Measurements from ENCODE around the gene ACOX3. TPM values are rescaled to one million over a fixed set of nuclear protein-coding genes. Genes with fewer than 3 reads are reported as not detected.
"Not testable (repeated sequence)": the region's sequence is repeated elsewhere in the genome, so short reads cannot be mapped to it uniquely, and the experiment has no call there.

The ACOX3 gene
- polyA plus RNA-seq, 3 donors, result 16.4 to 19.4 (median 17.3) TPM

DNA sequence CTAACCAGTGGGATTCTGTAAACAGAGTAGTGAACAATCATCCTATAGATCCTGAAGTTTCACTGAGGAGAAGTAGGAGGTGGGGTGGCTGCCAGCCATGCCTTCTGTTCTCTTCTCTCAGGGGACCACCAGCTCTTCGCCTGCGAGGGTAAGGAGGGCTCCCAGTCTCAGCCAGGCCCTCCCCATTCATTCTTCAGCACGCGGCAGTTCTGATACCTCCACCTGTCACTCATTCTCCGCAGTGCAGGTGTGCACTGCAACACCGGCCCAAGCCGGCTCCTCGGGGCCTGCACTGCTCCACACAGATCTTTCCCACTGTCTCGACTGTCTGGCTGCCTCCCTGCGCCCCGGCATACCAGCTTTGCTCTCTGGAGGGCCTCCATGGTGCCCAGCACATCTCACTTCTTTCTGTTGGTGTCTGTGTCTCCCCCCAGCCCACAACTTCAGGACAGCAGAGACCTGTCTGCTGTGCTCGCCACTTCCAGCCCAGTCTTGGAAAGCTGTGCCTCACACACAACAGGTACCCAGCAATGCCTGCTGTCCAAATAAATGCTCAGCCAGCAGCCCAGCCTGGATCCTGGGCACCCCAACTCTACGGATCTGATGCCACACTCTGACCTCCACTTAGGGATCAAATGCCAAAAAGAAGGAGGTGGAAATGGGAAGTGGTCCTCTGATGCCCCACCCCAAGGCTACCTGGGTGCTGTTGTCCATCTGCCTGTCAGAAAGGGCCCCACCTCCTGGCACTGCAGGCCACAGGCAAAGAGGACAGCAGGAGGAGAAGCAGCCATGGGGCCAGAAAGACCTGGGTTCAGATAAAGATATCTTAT lies 29.0 kb downstream of the ACOX3 start:
- DNase-seq (ENCODE audit: extremely low read depth in 1 of 11, low read depth in 9 of 11, low spot score in 4 of 11), result no peak

DNA sequence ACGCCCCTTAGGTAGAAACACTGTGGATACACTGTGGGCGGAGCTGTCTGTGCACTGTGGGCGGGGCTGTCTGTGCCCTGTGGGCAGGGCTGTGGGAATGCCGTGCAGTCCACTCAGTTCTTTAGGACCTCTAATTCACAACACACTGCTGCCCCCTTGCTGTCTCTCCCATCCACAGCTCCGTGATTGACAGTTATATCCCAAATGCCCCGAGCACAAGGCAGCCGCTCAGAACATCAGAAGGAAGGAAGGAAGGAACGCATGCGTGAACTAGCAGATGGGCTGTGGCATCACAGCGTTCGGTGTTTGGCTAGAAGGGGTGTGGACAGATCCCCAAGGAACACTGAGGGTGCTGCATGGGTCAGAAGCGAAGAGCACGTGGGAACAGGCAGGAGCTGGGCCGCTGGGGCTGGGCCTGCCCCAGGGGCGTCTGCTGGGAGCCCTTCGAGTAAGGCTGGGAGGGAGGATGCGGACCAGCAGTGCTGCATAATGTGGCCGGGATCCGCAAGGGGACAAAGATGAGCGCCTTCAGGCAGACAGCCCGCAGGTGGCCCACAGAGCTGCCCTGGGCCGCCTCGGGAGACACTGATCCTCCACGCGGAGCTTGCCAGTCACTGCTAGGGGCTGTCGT lies 29.8 kb downstream of the ACOX3 start:
- peak in 4 of 11 donors; percentile 35 to 71 (median 56) for DNase-seq (ENCODE audit: extremely low read depth in 1 of 11, low read depth in 9 of 11, low spot score in 4 of 11)

DNA sequence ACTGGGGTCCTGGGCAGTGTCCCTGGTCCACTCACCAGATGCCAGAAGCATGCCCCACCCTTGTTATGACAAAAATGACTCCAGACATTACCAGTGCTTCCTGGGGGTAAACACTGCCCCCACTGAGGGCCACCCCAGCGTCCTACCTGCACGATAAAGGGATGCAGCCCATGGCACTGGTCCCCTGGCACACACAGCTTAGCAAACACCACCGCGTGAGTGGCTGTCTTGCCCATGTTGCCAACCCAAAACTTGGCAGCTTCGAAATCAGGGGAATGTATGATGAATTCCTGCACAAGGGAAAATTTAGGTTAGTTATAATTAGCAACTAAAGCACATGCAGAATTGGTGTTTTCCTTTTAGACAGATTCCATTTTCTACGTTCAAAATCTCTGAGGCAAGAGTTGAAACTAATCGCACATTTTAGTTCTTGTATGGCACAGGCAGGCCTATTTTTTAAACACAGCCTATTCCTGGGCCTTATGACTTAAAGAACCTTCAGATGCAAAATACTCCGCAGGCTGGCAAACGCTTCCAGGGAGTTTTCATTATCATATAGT lies 30.4 kb downstream of the ACOX3 start:
- DNase-seq (ENCODE audit: extremely low read depth in 1 of 11, low read depth in 9 of 11, low spot score in 4 of 11), result no peak

DNA sequence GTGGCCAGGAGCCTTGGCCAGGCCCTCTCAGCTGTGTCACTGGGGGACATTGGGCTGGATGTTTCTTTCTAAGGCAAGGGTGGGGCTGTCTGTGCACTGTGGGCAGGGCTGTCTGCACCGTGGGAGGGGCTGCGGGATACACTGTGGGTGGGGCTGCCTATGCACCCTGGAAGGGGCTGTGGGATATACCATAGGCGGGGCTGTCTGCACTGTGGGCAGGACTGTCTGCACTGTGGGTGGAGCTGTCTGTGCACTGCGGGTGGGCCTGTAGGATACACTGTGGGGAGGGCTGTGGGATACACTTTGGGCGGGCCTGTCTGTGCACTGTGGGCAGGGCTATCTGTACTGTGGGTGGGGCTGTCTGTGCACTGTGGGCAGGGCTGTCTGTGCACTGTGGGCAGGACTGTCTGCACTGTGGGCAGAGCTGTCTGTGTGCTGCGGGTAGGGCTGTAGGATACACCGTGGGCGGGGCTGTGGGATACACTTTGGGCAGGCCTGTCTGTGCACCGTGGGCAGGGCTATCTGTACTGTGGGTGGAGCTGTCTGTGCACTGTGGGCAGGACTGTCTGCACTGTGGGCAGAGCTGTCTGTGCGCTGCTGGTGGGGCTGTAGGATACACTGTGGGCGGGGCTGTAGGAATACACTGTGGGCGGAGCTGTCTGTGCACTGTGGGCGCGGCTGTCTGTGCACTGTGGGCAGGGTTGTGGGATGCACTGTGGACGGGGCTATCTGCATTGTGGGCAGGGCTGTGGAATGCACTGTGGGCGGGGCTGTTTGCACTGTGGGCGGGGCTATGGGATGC lies 31.1 kb downstream of the ACOX3 start:
- DNase-seq (ENCODE audit: extremely low read depth in 1 of 11, low read depth in 9 of 11, low spot score in 4 of 11), result no peak

DNA sequence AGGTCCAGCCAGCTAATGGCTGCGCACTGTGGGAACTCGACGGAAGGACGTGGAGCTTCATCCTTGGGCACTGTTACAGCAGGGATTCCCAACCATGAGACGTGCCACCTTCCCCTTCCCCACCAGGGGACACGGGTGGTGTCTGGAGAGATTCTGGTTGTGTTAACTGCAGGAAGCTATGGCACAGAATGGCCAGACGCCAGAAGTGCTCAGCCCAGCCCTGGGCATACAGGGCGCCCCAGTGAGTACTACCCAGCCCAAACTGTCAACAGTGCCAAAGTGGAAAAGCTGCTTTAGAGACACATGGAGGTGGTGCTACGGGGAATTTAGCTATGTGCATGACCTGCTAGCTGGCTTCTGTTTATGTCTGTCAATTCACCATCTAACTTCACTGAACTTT lies 32.8 kb downstream of the ACOX3 start:
- DNase-seq (ENCODE audit: extremely low read depth in 1 of 11, low read depth in 9 of 11, low spot score in 4 of 11), result no peak

DNA sequence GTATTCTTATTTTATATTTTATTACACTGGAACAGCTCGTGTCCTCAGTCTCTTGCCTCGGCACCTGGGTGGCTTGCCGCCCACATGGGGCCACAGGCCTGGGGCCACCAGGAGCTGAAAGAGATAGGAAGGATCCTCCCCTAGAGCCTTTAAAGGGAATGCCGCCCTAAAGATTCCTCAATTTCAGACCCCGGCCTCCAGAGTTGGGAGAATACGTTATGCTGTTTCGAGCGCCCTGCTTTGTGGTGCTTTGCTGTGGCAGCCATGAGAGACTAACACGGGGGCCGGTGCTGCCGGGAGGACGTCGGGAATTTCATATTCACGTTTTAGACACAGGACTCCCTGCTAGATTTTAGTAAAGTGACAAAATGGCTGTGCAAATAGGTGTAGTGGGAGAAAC lies 33.2 kb downstream of the ACOX3 start:
- no peak for DNase-seq (ENCODE audit: extremely low read depth in 1 of 11, low read depth in 9 of 11, low spot score in 4 of 11)

DNA sequence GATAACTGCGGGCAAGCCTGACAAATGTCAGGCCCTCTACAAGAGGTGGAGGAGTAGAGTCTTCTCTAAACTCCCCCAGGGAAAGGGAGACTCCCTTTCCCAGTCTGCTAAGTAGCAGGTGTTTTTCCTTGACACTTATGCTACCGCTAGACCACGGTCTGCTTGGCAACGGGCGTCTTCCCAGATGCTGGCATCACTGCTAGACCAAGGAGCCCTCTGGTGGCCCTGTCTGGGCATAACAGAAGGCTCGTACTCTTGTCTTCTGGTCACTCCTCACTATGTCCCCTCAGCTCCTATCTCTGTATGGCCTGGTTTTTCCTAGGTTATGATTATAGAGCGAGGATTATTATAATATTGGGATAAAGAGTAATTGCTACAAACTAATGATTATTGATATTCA lies 33.6 kb downstream of the ACOX3 start:
- DNase-seq (ENCODE audit: extremely low read depth in 1 of 11, low read depth in 9 of 11, low spot score in 4 of 11), result not testable (repeated sequence)

DNA sequence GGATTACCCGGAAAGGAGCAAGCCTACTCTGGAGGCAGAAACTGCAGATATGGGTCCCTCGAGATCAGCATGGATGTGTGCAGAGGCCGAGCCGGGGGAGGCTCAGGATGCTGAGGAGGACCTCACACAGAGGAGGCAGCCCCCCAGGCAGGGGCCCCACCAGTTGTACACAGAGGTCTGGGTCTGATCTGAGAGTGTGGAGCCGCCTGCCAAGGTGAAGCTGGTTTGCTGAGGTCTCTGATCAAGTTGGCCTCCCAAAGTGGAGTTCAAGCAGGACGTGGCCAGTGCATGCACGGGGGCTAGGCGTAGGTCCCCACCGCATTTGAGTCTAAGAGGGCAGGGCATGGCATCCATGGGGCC lies 35.0 kb downstream of the ACOX3 start:
- no peak for DNase-seq (ENCODE audit: extremely low read depth in 1 of 11, low read depth in 9 of 11, low spot score in 4 of 11)

DNA sequence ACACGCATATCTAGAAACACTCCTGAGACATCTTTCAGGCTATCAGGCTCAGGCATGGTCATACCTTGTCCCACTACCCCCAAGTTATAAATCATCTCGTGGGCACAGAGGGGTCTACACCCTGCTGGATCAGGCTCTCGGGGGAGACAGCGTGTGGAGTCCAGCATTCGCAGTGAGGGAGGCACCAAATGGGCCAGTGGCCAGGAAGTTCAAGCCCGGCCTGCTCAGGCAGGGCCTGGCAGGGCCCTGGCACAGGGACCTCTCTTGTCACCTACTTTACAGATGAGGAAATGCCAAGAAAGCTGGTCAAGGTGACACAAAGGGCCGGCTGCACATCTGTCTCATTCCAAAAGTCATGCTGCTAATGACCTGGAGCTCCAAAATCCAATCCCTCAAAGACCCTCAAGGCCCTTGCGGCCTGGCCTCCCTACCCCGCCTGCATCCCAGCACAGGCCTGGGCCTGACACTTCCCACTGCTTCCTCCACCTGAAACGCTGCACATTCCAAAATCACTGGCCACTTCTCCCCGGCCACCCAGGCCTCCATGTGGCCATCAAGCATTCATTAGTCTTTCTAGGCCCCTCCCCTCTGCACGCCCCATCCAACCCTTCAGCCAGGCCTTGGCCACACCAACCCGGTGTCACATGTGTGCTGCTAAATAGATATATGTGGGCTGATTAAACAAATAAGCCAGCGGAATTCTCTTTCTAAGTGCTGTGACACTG lies 35.6 kb downstream of the ACOX3 start:
- DNase-seq (ENCODE audit: extremely low read depth in 1 of 11, low read depth in 9 of 11, low spot score in 4 of 11), result no peak

DNA sequence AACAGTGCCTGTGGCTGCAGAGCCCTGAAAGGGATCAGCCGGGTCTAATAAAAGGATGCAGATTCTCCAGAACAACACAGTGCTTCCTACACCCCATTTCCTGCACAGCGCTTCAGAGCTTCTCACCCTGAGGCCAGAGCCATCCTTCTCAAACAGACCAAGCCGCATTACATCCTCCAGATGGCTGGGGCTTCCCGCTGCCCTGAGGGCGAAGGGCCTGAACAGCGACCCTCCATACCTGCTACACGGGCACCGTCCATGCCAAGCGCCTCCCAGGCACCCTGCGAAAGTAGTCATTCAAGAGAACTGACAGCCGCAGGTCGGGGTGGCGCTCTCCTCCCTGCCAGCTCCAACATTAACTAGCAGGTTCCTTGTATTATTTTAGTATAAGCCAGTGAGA lies 36.5 kb downstream of the ACOX3 start:
- DNase-seq (ENCODE audit: extremely low read depth in 1 of 11, low read depth in 9 of 11, low spot score in 4 of 11), result no peak

DNA sequence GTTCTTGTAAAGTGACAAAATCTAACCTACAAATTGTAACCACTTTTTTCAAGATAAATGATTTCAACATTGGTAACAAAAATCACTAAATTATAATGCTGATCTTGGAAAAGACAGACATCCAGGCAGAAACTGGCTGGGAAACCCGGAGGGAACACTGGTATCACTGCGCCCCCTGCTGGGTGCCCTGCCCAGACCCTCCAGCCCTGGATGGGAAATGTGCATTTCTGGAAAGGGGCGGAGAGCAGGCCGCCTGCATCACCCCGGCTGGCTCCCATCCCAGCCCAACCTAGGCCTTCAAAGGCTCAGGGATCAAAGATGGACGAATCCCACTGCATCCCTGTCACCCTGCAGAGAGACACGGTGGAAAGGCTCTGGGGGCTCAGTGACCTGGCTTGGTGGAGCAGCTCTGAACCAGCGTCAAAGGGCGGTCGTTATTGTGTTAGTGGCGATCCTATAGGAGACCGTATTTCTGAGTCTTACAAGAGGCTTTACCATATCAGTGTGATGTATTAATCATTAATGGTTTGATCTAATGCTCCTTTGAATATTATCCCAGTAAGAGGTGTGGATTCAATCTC lies 37.3 kb downstream of the ACOX3 start:
- DNase-seq (ENCODE audit: extremely low read depth in 1 of 11, low read depth in 9 of 11, low spot score in 4 of 11), result peak in 9 of 11 donors; percentile 49 to 77 (median 67)

DNA sequence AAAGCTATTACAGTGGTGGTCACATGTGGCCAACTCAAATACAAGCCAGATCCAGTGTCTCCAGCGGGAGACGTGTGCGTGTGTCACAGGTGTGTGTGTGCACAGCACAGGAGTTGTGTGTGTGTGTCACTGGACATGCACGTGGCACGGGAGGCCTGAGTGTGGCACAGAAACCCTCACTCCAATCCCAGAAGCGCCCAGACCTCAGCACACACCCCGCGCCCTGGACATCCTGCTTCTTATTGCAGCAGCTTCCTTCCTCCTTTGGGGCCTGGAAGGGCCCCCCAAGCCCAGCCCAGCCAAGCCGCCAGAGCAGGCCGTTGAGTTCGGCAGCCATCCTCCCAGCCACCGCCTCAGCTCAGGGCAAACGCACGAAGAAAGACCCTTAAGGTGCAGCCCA lies 37.9 kb downstream of the ACOX3 start:
- DNase-seq (ENCODE audit: extremely low read depth in 1 of 11, low read depth in 9 of 11, low spot score in 4 of 11), result no peak

DNA sequence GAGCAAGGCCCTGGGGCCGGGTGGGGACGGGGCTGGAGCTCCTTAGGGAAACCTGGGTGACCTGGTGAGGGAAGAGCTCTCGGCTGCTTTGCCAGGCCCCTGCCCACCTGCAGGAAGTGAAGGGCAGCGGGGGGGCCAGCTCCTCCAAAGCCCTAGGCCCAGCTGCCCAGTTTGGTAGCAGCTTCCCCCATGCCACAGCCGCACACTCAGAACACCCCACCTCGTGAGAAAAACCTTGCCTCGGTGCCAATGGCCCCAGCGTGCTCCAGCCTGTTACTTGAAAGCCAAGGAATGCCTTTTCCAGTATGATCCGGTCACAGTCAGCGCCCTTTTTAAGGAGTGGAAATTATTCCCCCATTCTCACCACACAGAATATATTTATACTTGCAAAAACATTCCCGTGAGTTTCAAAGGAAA lies 38.3 kb downstream of the ACOX3 start:
- no peak for DNase-seq (ENCODE audit: extremely low read depth in 1 of 11, low read depth in 9 of 11, low spot score in 4 of 11)

DNA sequence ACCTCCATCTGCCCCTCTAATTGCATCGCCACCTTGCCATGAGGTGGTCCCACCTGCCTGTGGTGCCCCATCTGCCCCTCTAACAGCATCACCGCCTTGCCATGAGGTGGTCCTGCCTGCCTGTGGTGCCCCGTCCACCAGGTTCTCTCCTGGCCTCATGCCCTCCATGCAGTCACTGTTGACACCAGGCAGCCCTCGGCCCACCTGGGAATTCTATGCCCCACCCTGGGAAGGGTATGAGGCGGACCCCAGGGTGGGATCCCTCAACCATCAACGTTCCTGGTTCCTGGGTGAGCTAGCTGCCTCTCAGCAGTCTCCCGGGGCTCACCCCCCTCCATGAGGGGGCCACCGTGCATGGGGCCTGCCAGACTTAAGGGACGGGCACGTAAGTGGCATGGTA lies 38.9 kb downstream of the ACOX3 start:
- no peak for DNase-seq (ENCODE audit: extremely low read depth in 1 of 11, low read depth in 9 of 11, low spot score in 4 of 11)

DNA sequence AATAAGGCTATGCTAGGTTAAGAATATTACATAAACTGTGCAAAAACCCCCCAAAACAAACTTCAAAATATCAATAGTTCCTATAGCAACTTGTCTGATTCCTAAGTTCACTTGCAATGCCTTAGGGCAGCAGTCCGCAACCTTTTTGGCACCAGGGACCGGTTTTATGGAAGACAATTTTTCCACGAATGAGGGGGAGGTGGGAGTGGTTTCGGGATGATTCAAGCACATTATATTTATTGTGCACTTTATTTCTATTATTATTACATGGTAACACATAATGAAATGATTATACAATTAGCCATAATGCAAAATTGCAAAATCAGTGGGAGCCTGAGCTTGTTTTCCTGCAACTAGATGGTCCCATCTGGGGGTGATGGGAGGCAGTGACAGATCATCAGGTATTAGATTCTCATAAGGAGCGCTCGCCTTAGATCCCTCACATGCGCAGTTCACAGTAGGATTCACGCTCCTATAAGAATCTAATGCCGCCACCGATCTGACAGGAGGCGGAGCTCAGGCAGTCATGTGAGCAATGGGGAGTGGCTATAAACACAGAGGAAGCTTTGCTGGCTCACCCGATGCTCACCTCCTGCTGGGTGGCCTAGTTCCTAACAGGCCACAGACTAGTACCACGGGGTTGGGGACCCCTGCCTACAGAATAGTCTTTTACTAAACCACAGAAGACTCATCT lies 39.7 kb downstream of the ACOX3 start:
- no peak for DNase-seq (ENCODE audit: extremely low read depth in 1 of 11, low read depth in 9 of 11, low spot score in 4 of 11)

DNA sequence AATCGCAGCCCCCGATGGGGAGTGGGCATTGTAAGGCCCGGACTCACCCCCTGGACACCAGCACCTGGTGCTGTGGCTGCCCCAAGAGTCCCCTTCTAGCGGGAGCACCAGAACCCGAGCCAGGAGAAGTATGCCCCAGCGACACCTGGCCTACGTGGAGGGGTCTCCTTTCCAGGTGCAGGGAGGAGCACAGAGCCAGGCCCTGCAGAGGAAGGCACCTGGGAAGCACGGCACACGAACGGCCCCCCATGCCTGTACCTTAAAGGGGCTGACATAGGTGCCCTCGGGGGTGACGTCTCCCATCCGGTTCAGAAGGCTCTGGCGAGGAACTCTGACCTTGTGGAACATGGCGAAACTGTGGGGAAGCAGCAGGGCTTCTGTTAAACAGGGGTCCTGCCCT lies 41.2 kb downstream of the ACOX3 start:
- no peak for DNase-seq (ENCODE audit: extremely low read depth in 1 of 11, low read depth in 9 of 11, low spot score in 4 of 11)

DNA sequence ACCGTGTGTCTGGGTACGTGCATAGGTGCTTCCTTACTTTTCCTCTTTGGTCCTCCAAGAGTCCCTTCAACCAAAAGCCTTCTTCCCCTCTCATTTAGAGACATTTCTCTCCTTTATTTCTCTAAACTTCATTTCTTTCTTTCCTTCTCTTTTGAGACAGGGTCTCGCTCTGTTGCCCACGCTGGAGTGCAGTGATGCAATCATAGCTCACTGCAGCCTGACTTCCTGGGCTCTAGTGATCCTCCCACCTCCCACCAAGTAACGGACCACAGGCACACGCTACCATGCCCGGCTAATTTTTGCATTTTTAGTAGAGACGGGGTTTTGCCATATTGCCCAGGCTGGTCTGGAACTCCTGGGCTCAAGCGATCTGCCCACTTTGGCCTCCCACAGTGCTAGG lies 42.2 kb downstream of the ACOX3 start:
- DNase-seq (ENCODE audit: extremely low read depth in 1 of 11, low read depth in 9 of 11, low spot score in 4 of 11), result no peak

DNA sequence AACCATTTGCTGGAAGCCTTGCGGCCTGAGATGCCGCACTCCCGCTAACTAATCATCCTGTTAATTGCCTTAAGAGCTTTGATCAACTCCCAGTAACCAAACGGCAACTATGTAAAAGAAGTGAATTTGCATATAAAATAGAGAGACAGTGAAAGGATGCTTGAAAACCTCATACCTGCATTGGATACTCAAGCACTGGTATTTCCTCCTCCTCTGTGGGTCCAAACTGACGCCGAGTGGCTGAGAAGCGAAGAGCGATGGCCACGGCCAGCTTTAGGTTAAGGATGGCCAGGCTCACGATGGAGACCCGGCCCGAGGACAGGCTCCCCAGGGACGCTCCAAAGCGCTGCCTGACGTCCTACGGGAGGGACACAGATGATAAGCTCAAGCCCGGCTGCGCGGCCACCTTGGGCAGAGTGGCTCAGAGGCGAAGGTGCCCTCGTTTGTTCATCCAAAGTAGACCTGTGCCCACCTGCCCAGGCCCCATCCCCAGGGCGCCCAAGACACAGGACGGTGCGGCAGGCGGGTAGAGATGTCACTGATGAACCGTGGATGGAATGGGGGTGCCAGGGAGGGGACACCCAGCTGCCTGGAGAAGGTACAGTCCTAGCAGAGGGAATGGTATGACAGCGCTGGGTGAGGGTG lies 43.6 kb downstream of the ACOX3 start:
- DNase-seq (ENCODE audit: extremely low read depth in 1 of 11, low read depth in 9 of 11, low spot score in 4 of 11), result no peak

Data from renal cortex interstitium (tissue), 11 donors.